GM18502 (cell line): ENCODE measurements around the gene FAM107B.

ENCODE experiments used
- ATAC-seq: cut with Tn5 transposase; IDR thresholded peaks from one replicate; pipeline ENCODE4 v1.9.1; 2021; ENCODE audit warnings: mild to moderate bottlenecking; ENCODE audit not compliant: unreplicated experiment, poor library complexity

The FAM107B gene

GRCh38 chr10:14779001-14779651 is 4.4 kb upstream of the FAM107B start:
- no peak for ATAC-seq

GRCh38 chr10:14776546-14776945 is 1.8 kb upstream of the FAM107B start:
- no peak for ATAC-seq

- ATAC-seq, result no peak
These were observed 959 bp upstream of the FAM107B start for GRCh38 chr10:14775656-14776055.

- ATAC-seq, result no peak
These were observed 500 bp downstream of the FAM107B start for GRCh38 chr10:14774214-14774580.

- no peak for ATAC-seq
These were observed 1.0 kb downstream of the FAM107B start for GRCh38 chr10:14773551-14774213.

- ATAC-seq, result no peak
These were observed 2.3 kb downstream of the FAM107B start for GRCh38 chr10:14772399-14772798.

- ATAC-seq, result no peak
These were observed 3.8 kb downstream of the FAM107B start for GRCh38 chr10:14770927-14771326.

- no peak for ATAC-seq
These were observed 13.3 kb downstream of the FAM107B start for GRCh38 chr10:14761372-14761771.

- ATAC-seq, result no peak
These were observed 15.6 kb downstream of the FAM107B start for GRCh38 chr10:14758994-14759664.

GRCh38 chr10:14758451-14758850 is 16.2 kb downstream of the FAM107B start:
- ATAC-seq, result no peak

- ATAC-seq, result no peak
These were observed 16.7 kb downstream of the FAM107B start for GRCh38 chr10:14757986-14758385.

- ATAC-seq, result no peak
These were observed 17.3 kb downstream of the FAM107B start for GRCh38 chr10:14757394-14757793.

GRCh38 chr10:14753441-14753840 is 21.3 kb downstream of the FAM107B start:
- ATAC-seq, result no peak

- no peak for ATAC-seq
These were observed 22.8 kb downstream of the FAM107B start for GRCh38 chr10:14751921-14752320.

GRCh38 chr10:14751014-14751896 is 23.4 kb downstream of the FAM107B start:
- ATAC-seq, result no peak

- peak; percentile 60 for ATAC-seq
These were observed 25.5 kb downstream of the FAM107B start for GRCh38 chr10:14749070-14749809.

- ATAC-seq, result no peak
These were observed 26.3 kb downstream of the FAM107B start for GRCh38 chr10:14748441-14748840.

- peak; percentile 80 for ATAC-seq
These were observed 31.9 kb downstream of the FAM107B start for GRCh38 chr10:14742815-14743214.

- ATAC-seq, result no peak
These were observed 32.3 kb downstream of the FAM107B start for GRCh38 chr10:14742382-14742781.

- no peak for ATAC-seq
These were observed 33.9 kb downstream of the FAM107B start for GRCh38 chr10:14740684-14741247.
